K562 (cell line): ENCODE measurements around the gene SMIM29. TPM values are rescaled to one million over a fixed set of nuclear protein-coding genes. Genes with fewer than 3 reads are reported as not detected.
A peak's percentile ranks its signal among the peaks of the same experiment; 100 is the strongest.

Experiments used
- CTBP1 ChIP-seq: fragments of 450-650 bp; IDR thresholded peaks from 2 replicates; pipeline ENCODE4 v1.6.1; 2016; ENCODE audit warnings: borderline replicate concordance
- CXXC5 ChIP-seq: fragments of 250-450 bp; sonication (Bioruptor Pico); IDR thresholded peaks from 2 replicates; pipeline ENCODE4 v1.8.0; 2022; ENCODE audit warnings: inconsistent platforms, mild to moderate bottlenecking, moderate library complexity
- DIDO1 ChIP-seq: fragments of 450-650 bp; IDR thresholded peaks from 2 replicates; pipeline ENCODE4 v1.6.1; 2016; ENCODE audit warnings: low read depth, missing biosample characterization, missing genetic modification characterization
- E4F1 ChIP-seq: fragments of 250-450 bp; sonication (Bioruptor Pico); IDR thresholded peaks from 2 replicates; pipeline ENCODE4 v1.5.0; 2021; ENCODE audit warnings: mild to moderate bottlenecking, borderline replicate concordance
- ETS2 ChIP-seq: IDR thresholded peaks from 2 replicates; pipeline ENCODE4 v1.6.1; 2016; ENCODE audit warnings: borderline replicate concordance, missing genetic modification characterization, mild to moderate bottlenecking, moderate library complexity, missing compliant biosample characterization; ENCODE audit not compliant: poor library complexity, severe bottlenecking
- KAT8 ChIP-seq: fragments of 450-650 bp; IDR thresholded peaks from 2 replicates; pipeline ENCODE4 v1.6.1; 2016; ENCODE audit warnings: low read depth, mild to moderate bottlenecking
- KDM5B ChIP-seq: fragments of 200-600 bp; sonication (generic); IDR thresholded peaks from 2 replicates; pipeline ENCODE4 v1.6.1; 2012; ENCODE audit warnings: low read depth, mild to moderate bottlenecking, moderate library complexity, low read length, control low read depth, inconsistent platforms; ENCODE audit not compliant: insufficient replicate concordance
- KLF1 ChIP-seq: fragments of 450-650 bp; IDR thresholded peaks from 2 replicates; pipeline ENCODE4 v1.6.1; 2016; ENCODE audit warnings: missing genetic modification characterization, missing compliant biosample characterization
- L3MBTL2 ChIP-seq: fragments of 450-650 bp; IDR thresholded peaks from 2 replicates; pipeline ENCODE4 v1.6.1; 2016; ENCODE audit warnings: mild to moderate bottlenecking, moderate library complexity
- MEF2A ChIP-seq: IDR thresholded peaks from 2 replicates; pipeline ENCODE4 v1.6.1; 2011; ENCODE audit warnings: low read depth, mild to moderate bottlenecking, low read length, moderate library complexity; ENCODE audit not compliant: control insufficient read depth
- PHF20 ChIP-seq: fragments of 450-650 bp; IDR thresholded peaks from 2 replicates; pipeline ENCODE4 v1.6.1; 2018; ENCODE audit not compliant: partially characterized antibody
- PTRF ChIP-seq: fragments of 450-650 bp; IDR thresholded peaks from 2 replicates; pipeline ENCODE4 v1.6.1; 2016; ENCODE audit warnings: mild to moderate bottlenecking, missing genetic modification characterization, missing compliant biosample characterization
- SIX5 ChIP-seq, 2 experiments: IDR thresholded peaks; 2 replicates each; pipeline ENCODE4 v1.6.1; 2011; ENCODE audit warnings: low read length in 2 of 2, borderline replicate concordance in 1 of 2, low read depth in 1 of 2, mild to moderate bottlenecking in 1 of 2, moderate library complexity in 1 of 2; ENCODE audit not compliant: insufficient read depth in 1 of 2
- SLC30A9 ChIP-seq: fragments of 250-450 bp; sonication (Bioruptor Pico); IDR thresholded peaks from 2 replicates; pipeline ENCODE4 v1.8.0; 2022; ENCODE audit warnings: mild to moderate bottlenecking, moderate library complexity
- ZFP1 ChIP-seq: fragments of 450-650 bp; formaldehyde crosslinking; IDR thresholded peaks from 2 replicates; pipeline ENCODE4 v1.4.0; 2020; ENCODE audit warnings: mild to moderate bottlenecking, mixed read lengths
- ZNF134 ChIP-seq: fragments of 250-450 bp; sonication (Bioruptor Pico); conservative IDR thresholded peaks from 2 replicates; pipeline ENCODE4 v1.4.0; 2020
- ZNF174 ChIP-seq: fragments of 250-450 bp; sonication (Bioruptor Pico); IDR thresholded peaks from 2 replicates; pipeline ENCODE4 v1.4.0; 2020; ENCODE audit warnings: mild to moderate bottlenecking
- polyA plus RNA-seq, 8 experiments: library from polyadenylated mRNA; depleted of rRNA in 4 of 8; stranded (reverse) in 5 of 8; unstranded in 3 of 8; fragments of >200 nt; fragmentation: Nextera tagmentation in 2 of 8; fragmentation: Illumina TruSeq in 1 of 8; extraction: Ambion mirVana in 2 of 8; extraction: Trizol in 1 of 8; gene quantifications; 2 replicates each; pipeline versions ENCODE4 v1.2.1 to v1.2.3, GENCODE V29; 2011 to 2014; ENCODE audit warnings: inconsistent platforms in 1 of 8, missing spikeins in 1 of 8
- total RNA-seq, 7 experiments: library from RNA; depleted of rRNA in 6 of 7; stranded (reverse); fragments of >200 nt in 6 of 7; fragmentation: Illumina TruSeq in 2 of 7; extraction: Trizol in 2 of 7; gene quantifications; 2 replicates each; pipeline versions ENCODE4 v1.2.1 to v1.2.3, GENCODE V29; 2011 to 2021; ENCODE audit warnings: low replicate concordance in 1 of 7
- TF ChIP-seq, protein P1 (sequence below), 2 experiments: fragments of 450-650 bp in 1 of 2; IDR thresholded peaks; 2 replicates each; pipeline ENCODE4 v1.6.1; 2011 to 2017; ENCODE audit warnings: low read depth in 2 of 2, antibody characterized with exemption in 1 of 2, borderline replicate concordance in 1 of 2, low read length in 1 of 2, mild to moderate bottlenecking in 1 of 2, mixed read lengths in 1 of 2; ENCODE audit not compliant: control insufficient read depth in 1 of 2
- TF ChIP-seq, protein P2 (sequence below), 2 experiments: fragments of 450-650 bp in 1 of 2; sonication (generic) in 1 of 2; formaldehyde crosslinking in 1 of 2; IDR thresholded peaks in 1 of 2; conservative IDR thresholded peaks in 1 of 2; 2 replicates each; pipeline versions ENCODE4 v1.6.1 to v1.8.1; 2016 to 2023; ENCODE audit warnings: mild to moderate bottlenecking in 2 of 2, moderate library complexity in 2 of 2, inconsistent platforms in 1 of 2, missing genetic modification reagents in 1 of 2
- TF ChIP-seq, protein P3 (sequence below): fragments of 250-450 bp; sonication (Bioruptor Pico); IDR thresholded peaks from 2 replicates; pipeline ENCODE4 v1.5.0; 2021

The SMIM29 gene
- total and polyA plus RNA-seq, 9 of the 15 experiments (the other 6 are each of a cell fraction or from before 2014, with no cell fraction given): 6.5 to 36.7 (median 20.9) TPM

GRCh38 chr6:34281702-34282334, 33.0 kb upstream of the SMIM29 start (continued):
- TF ChIP-seq, protein P1, sequence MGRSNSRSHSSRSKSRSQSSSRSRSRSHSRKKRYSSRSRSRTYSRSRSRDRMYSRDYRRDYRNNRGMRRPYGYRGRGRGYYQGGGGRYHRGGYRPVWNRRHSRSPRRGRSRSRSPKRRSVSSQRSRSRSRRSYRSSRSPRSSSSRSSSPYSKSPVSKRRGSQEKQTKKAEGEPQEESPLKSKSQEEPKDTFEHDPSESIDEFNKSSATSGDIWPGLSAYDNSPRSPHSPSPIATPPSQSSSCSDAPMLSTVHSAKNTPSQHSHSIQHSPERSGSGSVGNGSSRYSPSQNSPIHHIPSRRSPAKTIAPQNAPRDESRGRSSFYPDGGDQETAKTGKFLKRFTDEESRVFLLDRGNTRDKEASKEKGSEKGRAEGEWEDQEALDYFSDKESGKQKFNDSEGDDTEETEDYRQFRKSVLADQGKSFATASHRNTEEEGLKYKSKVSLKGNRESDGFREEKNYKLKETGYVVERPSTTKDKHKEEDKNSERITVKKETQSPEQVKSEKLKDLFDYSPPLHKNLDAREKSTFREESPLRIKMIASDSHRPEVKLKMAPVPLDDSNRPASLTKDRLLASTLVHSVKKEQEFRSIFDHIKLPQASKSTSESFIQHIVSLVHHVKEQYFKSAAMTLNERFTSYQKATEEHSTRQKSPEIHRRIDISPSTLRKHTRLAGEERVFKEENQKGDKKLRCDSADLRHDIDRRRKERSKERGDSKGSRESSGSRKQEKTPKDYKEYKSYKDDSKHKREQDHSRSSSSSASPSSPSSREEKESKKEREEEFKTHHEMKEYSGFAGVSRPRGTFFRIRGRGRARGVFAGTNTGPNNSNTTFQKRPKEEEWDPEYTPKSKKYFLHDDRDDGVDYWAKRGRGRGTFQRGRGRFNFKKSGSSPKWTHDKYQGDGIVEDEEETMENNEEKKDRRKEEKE (IDR thresholded peaks at IDR 0.05; ENCODE audit: borderline replicate concordance in 1 of 2, control insufficient read depth in 1 of 2, low read depth in 2 of 2, low read length in 1 of 2): no peak
- TF ChIP-seq KDM5B (no peak), DIDO1 (tag) (no peak), E4F1 (CRISPR knock-in tag) (no peak), L3MBTL2 (0 out of 2 replicates have a peak, but pooled peaks have one; percentile 33), PTRF (no peak), SIX5 (IDR thresholded peaks at IDR 0.05; ENCODE audit: borderline replicate concordance in 1 of 2, insufficient read depth in 1 of 2, low read depth in 1 of 2, low read length in 2 of 2) (no peak), ETS2 (tag) (no peak), KAT8 (no peak), CTBP1 (peak; percentile 58), KLF1 (tag) (no peak), ZFP1 (0 out of 2 replicates have a peak, but pooled peaks have one; percentile 45), SLC30A9 (CRISPR knock-in tag) (no peak), PHF20 (no peak), ZNF174 (CRISPR knock-in tag) (no peak), CXXC5 (CRISPR knock-in tag) (peak; percentile 72), MEF2A (peak; percentile 40; the same call in 1 of the 2 replicates), ZNF134 (CRISPR knock-in tag) (no peak)
- TF ChIP-seq, protein P2, sequence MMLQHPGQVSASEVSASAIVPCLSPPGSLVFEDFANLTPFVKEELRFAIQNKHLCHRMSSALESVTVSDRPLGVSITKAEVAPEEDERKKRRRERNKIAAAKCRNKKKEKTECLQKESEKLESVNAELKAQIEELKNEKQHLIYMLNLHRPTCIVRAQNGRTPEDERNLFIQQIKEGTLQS (IDR thresholded peaks at IDR 0.05): peak; percentile 60
- TF ChIP-seq, protein P2 (CRISPR knock-in tag; conservative IDR thresholded peaks at IDR 0.05): no peak
- TF ChIP-seq, protein P3, sequence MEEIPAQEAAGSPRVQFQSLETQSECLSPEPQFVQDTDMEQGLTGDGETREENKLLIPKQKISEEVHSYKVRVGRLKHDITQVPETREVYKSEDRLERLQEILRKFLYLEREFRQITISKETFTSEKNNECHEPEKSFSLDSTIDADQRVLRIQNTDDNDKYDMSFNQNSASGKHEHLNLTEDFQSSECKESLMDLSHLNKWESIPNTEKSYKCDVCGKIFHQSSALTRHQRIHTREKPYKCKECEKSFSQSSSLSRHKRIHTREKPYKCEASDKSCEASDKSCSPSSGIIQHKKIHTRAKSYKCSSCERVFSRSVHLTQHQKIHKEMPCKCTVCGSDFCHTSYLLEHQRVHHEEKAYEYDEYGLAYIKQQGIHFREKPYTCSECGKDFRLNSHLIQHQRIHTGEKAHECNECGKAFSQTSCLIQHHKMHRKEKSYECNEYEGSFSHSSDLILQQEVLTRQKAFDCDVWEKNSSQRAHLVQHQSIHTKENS (CRISPR knock-in tag): no peak
